Nephron progenitor cell (in vitro differentiated cells): ENCODE results near the gene ASCC1.

Experiments
- DNase-seq: peaks from one replicate; pipeline ENCODE4 v3.0.0; 2021
- H3K27ac Mint-ChIP-seq: 2 replicates; pipeline ENCODE4 v1.8.0; 2021; ENCODE audit warnings: mild to moderate bottlenecking, moderate library complexity, mixed read lengths
- H3K27me3 Mint-ChIP-seq: 2 replicates; pipeline ENCODE4 v1.8.0; 2021; ENCODE audit warnings: mild to moderate bottlenecking, low read depth, mixed read lengths; ENCODE audit not compliant: poor library complexity
- H3K36me3 Mint-ChIP-seq: 2 replicates; pipeline ENCODE4 v1.8.0; 2021; ENCODE audit warnings: low read depth, mixed read lengths
- H3K4me1 Mint-ChIP-seq: 2 replicates; pipeline ENCODE4 v1.8.0; 2021; ENCODE audit warnings: mixed read lengths
- H3K4me3 Mint-ChIP-seq: 2 replicates; pipeline ENCODE4 v1.8.0; 2021; ENCODE audit warnings: mild to moderate bottlenecking, moderate library complexity, mixed read lengths
- H3K9me3 Mint-ChIP-seq: 2 replicates; pipeline ENCODE4 v1.8.0; 2021; ENCODE audit warnings: mild to moderate bottlenecking, moderate library complexity, mixed read lengths
- TF ChIP-seq, protein P1 (sequence below): fragments of 200-600 bp; sonication (generic); IDR thresholded peaks from 2 replicates; pipeline ENCODE4 v1.5.0; 2021; ENCODE audit warnings: antibody characterized with exemption

ASCC1 gene

DNA sequence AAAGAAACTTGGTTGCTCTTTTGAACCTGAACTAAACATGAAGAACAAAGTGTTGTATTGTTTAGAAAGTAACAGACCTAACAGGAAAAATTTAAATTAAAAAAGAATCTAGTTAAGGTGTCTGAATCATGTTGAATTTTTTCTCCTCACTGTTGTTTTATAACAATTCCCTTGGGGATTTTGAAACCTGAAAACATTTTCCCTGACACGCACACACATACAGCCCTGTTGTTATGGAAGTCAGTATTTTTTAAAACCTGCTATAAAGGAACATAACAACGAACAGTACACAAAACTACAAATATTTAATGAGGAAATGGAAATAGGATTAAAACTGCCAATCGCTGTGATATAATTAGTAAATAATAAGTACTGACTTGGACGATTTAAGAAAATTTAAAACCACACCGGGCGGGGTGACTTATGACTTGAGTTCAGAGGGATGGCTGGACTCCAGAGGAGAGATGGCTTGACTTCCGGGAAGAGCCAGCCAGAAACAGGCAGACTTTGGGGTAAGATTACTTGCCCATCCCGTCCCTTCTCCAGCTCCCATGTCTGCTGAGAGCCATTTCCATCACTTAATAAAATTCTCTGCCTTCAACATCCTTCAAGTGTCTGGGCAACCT is 111.5 kb downstream of the ASCC1 start:
- H3K27ac Mint-ChIP-seq, result no peak overlapping the region
- H3K27me3 Mint-ChIP-seq, result peaks cover 2% of the 10 kb centered on the region
- no peaks in the 10 kb centered on the region for H3K9me3 Mint-ChIP-seq
- H3K36me3 Mint-ChIP-seq, result peaks cover 38% of the 10 kb centered on the region
- DNase-seq, result no peak
- peaks cover 25% of the 10 kb centered on the region for H3K4me1 Mint-ChIP-seq
- TF ChIP-seq, protein P1, sequence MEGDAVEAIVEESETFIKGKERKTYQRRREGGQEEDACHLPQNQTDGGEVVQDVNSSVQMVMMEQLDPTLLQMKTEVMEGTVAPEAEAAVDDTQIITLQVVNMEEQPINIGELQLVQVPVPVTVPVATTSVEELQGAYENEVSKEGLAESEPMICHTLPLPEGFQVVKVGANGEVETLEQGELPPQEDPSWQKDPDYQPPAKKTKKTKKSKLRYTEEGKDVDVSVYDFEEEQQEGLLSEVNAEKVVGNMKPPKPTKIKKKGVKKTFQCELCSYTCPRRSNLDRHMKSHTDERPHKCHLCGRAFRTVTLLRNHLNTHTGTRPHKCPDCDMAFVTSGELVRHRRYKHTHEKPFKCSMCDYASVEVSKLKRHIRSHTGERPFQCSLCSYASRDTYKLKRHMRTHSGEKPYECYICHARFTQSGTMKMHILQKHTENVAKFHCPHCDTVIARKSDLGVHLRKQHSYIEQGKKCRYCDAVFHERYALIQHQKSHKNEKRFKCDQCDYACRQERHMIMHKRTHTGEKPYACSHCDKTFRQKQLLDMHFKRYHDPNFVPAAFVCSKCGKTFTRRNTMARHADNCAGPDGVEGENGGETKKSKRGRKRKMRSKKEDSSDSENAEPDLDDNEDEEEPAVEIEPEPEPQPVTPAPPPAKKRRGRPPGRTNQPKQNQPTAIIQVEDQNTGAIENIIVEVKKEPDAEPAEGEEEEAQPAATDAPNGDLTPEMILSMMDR, result no peak
- no peak overlapping the region for H3K4me3 Mint-ChIP-seq

DNA sequence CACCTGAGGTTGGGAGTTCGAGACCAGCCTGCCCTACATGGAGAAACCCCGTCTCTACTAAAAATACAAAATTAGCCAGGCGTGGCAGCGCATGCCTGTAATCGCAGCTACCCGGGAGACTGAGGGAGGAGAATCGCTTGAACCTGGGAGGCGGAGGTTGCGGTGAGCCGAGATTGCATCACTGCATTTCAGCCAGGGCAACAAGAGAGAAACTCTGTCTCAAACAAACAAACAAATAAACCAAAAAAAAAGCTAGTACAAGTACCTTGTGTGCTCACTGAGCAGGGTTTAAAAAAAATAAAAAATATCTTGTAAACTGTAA is 116.5 kb downstream of the ASCC1 start:
- peaks cover 57% of the 10 kb centered on the region for H3K4me1 Mint-ChIP-seq
- no peak for DNase-seq
- H3K36me3 Mint-ChIP-seq, result peaks cover 72% of the 10 kb centered on the region
- H3K9me3 Mint-ChIP-seq, result no peaks in the 10 kb centered on the region
- H3K27ac Mint-ChIP-seq, result no peak overlapping the region
- H3K4me3 Mint-ChIP-seq, result no peak overlapping the region
- H3K27me3 Mint-ChIP-seq, result peaks cover 5% of the 10 kb centered on the region
- TF ChIP-seq, protein P1, result no peak

DNA sequence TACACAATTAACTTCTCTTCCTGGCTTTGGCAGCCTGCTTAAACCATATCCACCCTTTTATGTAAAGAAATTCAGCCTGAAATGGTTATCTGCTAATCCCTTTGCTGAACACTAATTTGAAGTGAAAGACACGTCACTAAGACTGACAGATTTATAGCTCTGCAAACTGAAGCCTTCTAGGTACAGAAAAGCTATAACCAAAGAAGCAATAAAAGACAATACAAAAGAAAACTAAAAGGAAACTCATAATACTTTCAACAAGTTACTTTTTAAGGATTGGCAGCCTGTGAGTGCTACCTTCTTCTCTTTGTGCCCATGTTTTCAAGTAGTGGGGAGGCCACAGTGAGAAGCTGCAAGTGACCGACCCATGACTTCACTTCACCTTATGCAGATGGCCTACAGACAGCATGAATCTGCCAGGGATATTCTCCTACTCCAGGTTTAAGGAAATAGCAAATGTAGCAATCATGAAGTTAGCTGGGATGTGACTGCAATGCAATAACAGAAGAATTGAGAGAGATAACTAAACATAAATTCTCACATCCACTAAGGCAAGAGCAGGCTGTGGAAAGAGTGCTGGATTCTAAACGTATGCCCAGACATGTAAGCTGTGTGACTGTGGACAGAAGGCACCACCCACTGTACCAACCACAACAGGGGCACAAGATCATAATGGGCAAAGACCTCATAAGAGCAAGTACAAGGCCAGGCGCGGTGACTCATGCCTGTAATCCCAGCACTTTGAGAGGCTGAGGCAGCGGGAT is 117.1 kb downstream of the ASCC1 start:
- Mint-ChIP-seq H3K36me3 (peaks cover 75% of the 10 kb centered on the region), H3K4me3 (no peak overlapping the region), H3K27me3 (peaks cover 5% of the 10 kb centered on the region), H3K27ac (peak overlapping the region; percentile 43), H3K9me3 (no peaks in the 10 kb centered on the region), H3K4me1 (peaks cover 56% of the 10 kb centered on the region)
- TF ChIP-seq, protein P1, result no peak
- DNase-seq, result no peak

DNA sequence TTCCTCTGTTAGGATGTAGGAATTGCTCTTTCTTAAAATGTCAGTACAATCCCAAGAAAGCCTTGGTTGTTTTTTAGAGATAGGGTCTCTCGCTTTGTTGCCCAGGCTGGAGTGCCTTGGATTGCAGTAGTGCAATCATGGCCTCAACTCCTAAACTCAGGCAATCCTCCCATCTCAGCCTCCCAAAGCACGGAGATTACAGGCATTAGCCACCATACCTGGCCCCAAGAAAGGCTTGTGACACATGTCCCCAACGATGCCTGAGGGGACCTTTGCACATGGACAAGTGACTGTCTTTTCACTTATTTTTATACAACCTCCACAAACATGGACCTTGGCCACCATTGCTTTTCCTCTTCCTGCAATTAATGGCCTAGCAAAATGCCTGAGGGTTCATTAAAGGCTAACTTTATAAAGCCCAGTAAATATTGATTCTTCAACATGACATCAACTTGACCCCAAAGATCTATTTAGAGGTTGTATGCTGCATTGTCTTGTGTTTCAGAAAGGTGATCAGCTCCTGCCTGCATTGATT is 117.7 kb downstream of the ASCC1 start:
- H3K9me3 Mint-ChIP-seq, result no peaks in the 10 kb centered on the region
- H3K27me3 Mint-ChIP-seq, result peaks cover 3% of the 10 kb centered on the region
- H3K36me3 Mint-ChIP-seq, result peaks cover 69% of the 10 kb centered on the region
- peaks cover 49% of the 10 kb centered on the region for H3K4me1 Mint-ChIP-seq
- TF ChIP-seq, protein P1, result no peak
- H3K27ac Mint-ChIP-seq, result peak overlapping the region; percentile 43
- no peak overlapping the region for H3K4me3 Mint-ChIP-seq
- DNase-seq, result no peak

DNA sequence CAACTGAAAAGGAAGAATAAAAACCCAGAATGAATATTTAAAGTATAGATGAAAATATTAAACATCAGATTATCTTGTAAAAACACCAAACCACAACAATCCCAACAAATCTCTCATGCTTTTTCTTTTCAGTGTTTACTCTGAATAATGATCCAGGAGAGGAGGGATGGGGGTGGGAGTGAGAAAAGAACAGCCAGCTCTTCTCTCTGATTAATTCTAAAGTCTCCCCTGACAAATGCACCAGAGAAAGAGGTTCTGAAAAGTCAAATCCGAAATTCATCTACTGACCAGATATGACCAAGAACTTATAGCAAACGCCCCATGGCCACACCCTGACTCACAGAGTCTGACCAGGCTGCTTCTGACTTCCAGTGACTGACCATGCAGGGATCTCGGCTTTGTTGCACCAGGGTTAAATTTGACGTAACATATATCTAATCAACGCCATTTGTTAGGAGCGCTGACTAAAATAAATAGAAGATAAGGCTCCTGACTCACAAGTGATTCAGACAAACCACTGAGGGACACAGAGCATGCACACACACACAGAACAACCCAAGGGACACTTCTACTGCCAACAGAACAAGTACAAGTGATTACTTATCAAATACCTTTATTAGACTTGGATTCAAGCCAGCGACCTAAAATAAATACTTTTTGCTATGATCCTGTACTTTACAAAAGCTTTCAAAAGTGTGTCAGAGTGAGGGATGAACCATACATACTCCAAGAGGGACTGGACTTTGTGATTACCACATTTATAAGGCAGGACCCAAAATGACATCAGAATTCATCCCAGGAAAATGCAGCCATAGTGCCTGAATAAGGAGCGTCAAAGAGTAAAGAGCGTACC is 118.4 kb downstream of the ASCC1 start:
- Mint-ChIP-seq H3K4me1 (peaks cover 50% of the 10 kb centered on the region), H3K36me3 (peaks cover 65% of the 10 kb centered on the region), H3K4me3 (no peak overlapping the region), H3K27me3 (peaks cover 2% of the 10 kb centered on the region), H3K9me3 (no peaks in the 10 kb centered on the region), H3K27ac (peak overlapping the region; percentile 23)
- DNase-seq, result no peak
- TF ChIP-seq, protein P1, result no peak
